ENCODE measurements around the gene ANKS6.

ANKS6 gene

GRCh38 chr9:98790842-98791607 is 5.3 kb downstream of the ANKS6 start:
- DNase-seq, result peak; percentile 14

- DNase-seq, result no peak
Observed at GRCh38 chr9:98790134-98790841, 6.1 kb downstream of the ANKS6 start.

- no peak for DNase-seq
Observed at GRCh38 chr9:98789483-98790133, 6.7 kb downstream of the ANKS6 start.

- DNase-seq, result no peak
Observed at GRCh38 chr9:98787766-98788335, 8.5 kb downstream of the ANKS6 start.

- no peak for DNase-seq
Observed at GRCh38 chr9:98786750-98787510, 9.4 kb downstream of the ANKS6 start.

- DNase-seq, result no peak
Observed at GRCh38 chr9:98784831-98785806, 11.2 kb downstream of the ANKS6 start.

- no peak for DNase-seq
Observed at GRCh38 chr9:98783518-98784226, 12.7 kb downstream of the ANKS6 start.

GRCh38 chr9:98781588-98782383 is 14.6 kb downstream of the ANKS6 start:
- DNase-seq, result peak; percentile 44

- DNase-seq, result no peak
Observed at GRCh38 chr9:98780059-98780749, 16.2 kb downstream of the ANKS6 start.

- DNase-seq, result no peak
Observed at GRCh38 chr9:98778711-98779530, 17.4 kb downstream of the ANKS6 start.

GRCh38 chr9:98778251-98778650 is 18.1 kb downstream of the ANKS6 start:
- no peak for DNase-seq

- no peak for DNase-seq
Observed at GRCh38 chr9:98777618-98778017, 18.7 kb downstream of the ANKS6 start.

- DNase-seq, result no peak
Observed at GRCh38 chr9:98775831-98776441, 20.4 kb downstream of the ANKS6 start.

GRCh38 chr9:98774746-98775145 is 21.6 kb downstream of the ANKS6 start:
- DNase-seq, result no peak

GRCh38 chr9:98773721-98774120 is 22.6 kb downstream of the ANKS6 start:
- no peak for DNase-seq

- no peak for DNase-seq
Observed at GRCh38 chr9:98772364-98773155, 23.8 kb downstream of the ANKS6 start.
